ENCODE results near the gene ACOT6.

DNA sequence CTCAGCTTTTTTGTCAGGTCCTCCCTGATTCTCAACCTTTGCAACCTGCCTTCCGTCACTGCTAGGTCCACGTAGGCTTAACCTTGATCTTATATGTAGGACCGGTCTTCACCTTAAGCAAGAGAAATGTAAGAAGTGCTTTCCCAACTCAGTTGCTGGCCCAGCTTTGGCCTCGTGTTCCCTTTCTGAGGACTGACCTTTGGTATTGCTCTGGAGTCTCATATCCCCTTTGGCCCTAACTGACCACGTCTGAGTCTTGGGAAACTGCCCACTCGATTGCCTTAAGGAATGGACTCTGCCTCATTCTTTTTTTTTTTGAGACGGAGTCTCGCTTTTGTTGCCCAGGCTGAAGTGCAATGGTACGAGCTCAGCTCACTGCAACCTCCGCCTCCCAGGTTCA, 8.0 kb downstream of the ACOT6 start:
- no peak for TF ChIP-seq POLR2A (IDR thresholded peaks at IDR 0.05)
- TF ChIP-seq, protein P1, sequence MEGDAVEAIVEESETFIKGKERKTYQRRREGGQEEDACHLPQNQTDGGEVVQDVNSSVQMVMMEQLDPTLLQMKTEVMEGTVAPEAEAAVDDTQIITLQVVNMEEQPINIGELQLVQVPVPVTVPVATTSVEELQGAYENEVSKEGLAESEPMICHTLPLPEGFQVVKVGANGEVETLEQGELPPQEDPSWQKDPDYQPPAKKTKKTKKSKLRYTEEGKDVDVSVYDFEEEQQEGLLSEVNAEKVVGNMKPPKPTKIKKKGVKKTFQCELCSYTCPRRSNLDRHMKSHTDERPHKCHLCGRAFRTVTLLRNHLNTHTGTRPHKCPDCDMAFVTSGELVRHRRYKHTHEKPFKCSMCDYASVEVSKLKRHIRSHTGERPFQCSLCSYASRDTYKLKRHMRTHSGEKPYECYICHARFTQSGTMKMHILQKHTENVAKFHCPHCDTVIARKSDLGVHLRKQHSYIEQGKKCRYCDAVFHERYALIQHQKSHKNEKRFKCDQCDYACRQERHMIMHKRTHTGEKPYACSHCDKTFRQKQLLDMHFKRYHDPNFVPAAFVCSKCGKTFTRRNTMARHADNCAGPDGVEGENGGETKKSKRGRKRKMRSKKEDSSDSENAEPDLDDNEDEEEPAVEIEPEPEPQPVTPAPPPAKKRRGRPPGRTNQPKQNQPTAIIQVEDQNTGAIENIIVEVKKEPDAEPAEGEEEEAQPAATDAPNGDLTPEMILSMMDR (IDR thresholded peaks at IDR 0.05), result no peak
